Stimulated activated CD8-positive, alpha-beta memory T cell treated with anti-CD3 and anti-CD28 coated beads, Interleukin-7, amount 100 ng/mL, for 24 hours (primary cell): ENCODE data around the gene TTC27.

Experiments
- DNase-seq: peaks from one replicate; pipeline ENCODE4 v3.0.0-alpha.2; 2020; ENCODE audit warnings: low read depth

Gene TTC27

GRCh38 chr2:32755666-32756065, 127.8 kb downstream of the TTC27 start:
- no peak for DNase-seq

GRCh38 chr2:32756074-32756727, 128.4 kb downstream of the TTC27 start:
- no peak for DNase-seq

- no peak for DNase-seq
Measured at GRCh38 chr2:32758232-32758631, 130.4 kb downstream of the TTC27 start.

GRCh38 chr2:32760628-32761027, 132.8 kb downstream of the TTC27 start:
- no peak for DNase-seq

GRCh38 chr2:32768387-32769174, 140.7 kb downstream of the TTC27 start:
- DNase-seq, result no peak

GRCh38 chr2:32770360-32770759, 142.5 kb downstream of the TTC27 start:
- no peak for DNase-seq

- no peak for DNase-seq
Measured at GRCh38 chr2:32772638-32773447, 145.0 kb downstream of the TTC27 start.

- DNase-seq, result no peak
Measured at GRCh38 chr2:32773448-32773808, 145.6 kb downstream of the TTC27 start.

- DNase-seq, result no peak
Measured at GRCh38 chr2:32775954-32776353, 148.1 kb downstream of the TTC27 start.

GRCh38 chr2:32777714-32778113, 149.9 kb downstream of the TTC27 start:
- no peak for DNase-seq

- no peak for DNase-seq
Measured at GRCh38 chr2:32780961-32781360, 153.1 kb downstream of the TTC27 start.

GRCh38 chr2:32783469-32783868, 155.6 kb downstream of the TTC27 start:
- no peak for DNase-seq

GRCh38 chr2:32783933-32784332, 156.1 kb downstream of the TTC27 start:
- DNase-seq, result no peak

GRCh38 chr2:32787207-32787606, 159.4 kb downstream of the TTC27 start:
- no peak for DNase-seq

- DNase-seq, result no peak
Measured at GRCh38 chr2:32788114-32788513, 160.3 kb downstream of the TTC27 start.

- DNase-seq, result no peak
Measured at GRCh38 chr2:32792416-32792815, 164.6 kb downstream of the TTC27 start.

- DNase-seq, result no peak
Measured at GRCh38 chr2:32798829-32799228, 171.0 kb downstream of the TTC27 start.

- DNase-seq, result no peak
Measured at GRCh38 chr2:32801741-32802140, 173.9 kb downstream of the TTC27 start.

- DNase-seq, result no peak
Measured at GRCh38 chr2:32802877-32803276, 175.0 kb downstream of the TTC27 start.

- DNase-seq, result no peak
Measured at GRCh38 chr2:32804205-32804604, 176.4 kb downstream of the TTC27 start.

- DNase-seq, result no peak
Measured at GRCh38 chr2:32805104-32806095, 177.6 kb downstream of the TTC27 start.

GRCh38 chr2:32806857-32807256, 179.0 kb downstream of the TTC27 start:
- no peak for DNase-seq
